ENCODE measurements around the gene CAMSAP1.

CAMSAP1 gene

DNA sequence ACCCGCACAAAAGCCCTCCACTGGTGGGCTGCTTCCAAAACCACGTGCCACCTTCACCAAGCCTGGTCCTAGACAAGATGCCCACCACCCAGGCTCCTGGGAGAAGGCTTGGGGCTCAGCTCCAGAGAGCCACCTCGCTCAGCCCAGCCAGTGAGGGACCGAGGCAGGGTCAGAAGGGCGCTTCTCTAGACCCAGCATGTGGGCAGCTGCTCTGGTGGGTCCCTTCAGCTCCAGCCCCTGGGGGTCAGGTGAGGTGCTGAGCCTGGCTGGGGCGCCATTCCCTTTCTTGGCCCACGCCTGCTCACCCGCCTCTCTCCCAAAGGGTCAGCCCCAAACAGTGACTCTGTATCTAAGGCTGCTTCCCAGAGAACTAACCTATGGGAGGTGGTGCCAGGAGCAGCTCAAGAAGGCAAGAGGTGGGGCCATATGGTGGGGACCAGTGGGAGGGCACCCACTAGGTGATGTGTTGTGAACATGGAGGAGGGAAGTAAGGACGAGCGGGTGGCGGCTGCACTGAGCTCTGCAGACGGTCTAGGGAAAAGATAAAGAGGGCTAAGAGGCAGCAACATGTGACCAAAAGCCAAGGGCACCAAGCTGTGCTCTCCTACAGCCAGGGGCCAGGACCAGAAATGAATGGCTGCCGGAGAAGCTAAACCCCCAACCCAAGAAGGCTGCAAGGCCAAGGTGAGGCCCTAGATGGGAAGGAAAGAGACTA, 79.3 kb downstream of the CAMSAP1 start:
- DNase-seq, result no peak

DNA sequence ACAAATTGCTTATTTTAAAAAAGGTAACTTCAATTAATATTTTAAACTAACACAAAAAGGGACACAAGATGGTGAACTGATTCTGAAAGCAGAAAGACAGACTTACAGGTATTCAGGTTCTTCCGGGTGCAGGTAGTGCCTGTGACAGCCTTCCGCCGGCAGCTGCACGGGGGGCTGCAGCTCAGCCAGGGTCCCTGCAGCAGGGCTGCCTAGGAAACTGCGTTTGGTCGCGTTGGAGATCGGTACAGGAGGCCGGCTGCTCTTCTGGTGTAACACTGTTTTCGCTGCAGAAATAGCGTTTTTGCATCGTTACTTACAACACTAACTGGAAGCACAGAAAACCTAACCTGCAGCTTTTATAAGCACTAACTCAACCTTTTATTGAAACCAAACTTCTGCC, 80.0 kb downstream of the CAMSAP1 start:
- DNase-seq, result no peak

- DNase-seq, result no peak
Observed at GRCh38 chr9:135826188-135826545, 81.2 kb downstream of the CAMSAP1 start.

DNA sequence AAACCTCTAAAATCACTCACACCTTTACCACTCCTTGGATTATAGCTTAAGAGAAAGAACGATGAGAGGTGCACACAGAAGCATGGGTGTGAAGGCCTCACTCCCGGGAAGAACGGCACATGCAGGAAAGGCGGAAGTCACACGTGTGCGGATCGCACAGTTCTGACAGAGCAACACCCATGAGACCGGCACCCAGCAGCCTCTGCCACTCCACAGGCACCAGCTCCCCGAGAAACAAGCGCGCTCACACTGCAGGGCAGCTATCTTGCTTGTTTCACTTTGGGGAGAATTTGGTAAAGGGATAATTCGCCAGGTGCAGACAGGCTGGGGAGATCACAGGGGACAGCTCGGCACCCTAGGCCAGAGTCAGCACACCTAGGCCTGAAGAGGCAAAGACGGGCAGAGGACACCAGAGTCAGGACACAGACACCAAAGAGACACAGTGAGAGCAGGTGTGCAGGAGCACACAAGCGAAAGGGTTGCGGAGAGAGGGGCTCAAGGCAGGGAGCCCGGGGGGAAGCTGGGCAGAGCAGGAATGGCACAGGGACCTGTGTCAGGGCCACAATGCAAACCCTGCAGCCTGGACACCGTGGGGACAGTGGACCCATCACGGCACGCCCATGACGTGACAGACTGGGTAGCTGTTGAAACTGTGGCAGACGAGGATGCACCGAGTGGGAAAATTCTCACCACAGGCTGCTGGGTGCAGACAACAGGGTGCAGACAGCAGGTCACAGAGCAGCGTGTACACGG, 81.7 kb downstream of the CAMSAP1 start:
- no peak for DNase-seq

DNA sequence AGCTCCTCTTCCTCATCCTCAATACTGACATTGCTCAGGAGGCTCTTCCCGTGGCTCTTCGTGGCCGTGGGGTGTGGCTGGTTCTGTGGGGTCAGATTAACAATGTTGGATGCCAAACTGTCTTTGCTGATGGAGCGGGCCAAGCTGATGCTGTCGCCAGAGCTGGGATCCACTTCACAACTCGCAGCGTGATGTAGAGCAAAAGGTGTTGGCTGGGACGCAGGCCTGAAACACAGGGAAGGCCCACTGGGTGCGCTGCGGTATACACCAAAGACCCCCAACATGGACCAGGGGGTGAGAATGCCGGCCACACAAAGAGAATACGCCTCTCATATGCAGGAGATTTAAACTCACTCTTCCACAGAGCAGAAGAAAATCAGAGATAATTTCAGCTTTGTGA, 84.3 kb downstream of the CAMSAP1 start:
- DNase-seq, result no peak

DNA sequence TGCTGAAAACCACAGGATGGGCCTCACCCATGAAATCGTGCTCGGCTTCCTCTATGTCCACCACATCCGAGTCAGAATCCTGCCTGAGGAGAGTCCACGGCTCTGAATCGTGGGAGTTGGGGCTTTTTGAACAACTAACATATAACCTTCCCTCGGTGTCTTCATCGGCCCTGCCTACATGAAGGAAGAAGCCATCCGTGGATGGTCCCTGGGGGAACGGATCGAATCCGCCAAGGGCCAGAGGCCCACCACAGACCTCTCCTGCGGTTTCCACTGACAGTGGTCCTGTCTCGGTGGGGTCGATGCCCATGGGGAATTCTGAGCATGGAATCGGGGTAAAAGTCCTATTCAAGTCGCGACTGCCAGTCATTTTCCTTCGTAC, 85.0 kb downstream of the CAMSAP1 start:
- no peak for DNase-seq

- peak; percentile 47 for DNase-seq
Observed at GRCh38 chr9:135821733-135822373, 85.5 kb downstream of the CAMSAP1 start.

DNA sequence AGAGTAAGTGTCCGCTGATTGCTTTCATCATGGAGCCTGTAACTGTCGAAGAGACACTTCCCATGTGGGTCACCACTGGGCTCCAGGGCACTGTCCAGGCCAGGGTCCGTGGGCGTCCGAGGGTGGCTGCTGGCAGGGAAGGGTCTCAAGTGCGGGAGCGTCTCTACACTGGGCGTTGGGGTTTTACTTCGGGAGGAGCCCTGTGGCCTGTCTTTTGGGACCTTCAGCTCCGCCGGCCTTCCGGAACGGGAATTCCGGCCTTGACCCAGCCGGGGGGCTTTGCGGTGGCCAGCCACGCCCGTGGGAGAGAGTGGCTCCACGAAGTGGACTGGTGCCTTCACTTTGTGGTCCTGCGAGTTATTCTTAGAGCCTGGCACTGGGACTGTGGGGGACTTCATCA, 86.2 kb downstream of the CAMSAP1 start:
- no peak for DNase-seq

DNA sequence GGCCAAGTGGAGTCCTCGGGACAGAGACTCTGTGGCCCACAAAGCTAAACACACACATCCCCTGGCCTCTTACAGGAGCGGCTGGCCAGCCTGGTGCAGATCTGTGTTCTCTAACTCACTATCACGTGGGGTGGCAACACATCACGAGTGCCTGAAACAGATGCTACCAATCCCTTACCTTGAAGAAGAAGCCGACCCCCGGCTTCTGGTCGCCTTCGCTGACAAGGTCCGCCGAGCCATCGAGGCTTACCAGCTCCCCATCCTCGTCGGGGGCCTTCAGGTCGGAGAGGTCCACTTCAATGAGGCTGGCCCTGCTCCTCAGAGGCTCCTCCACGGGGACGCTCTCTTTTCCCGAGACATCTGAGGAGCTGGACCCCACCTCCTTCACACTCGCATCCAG, 86.7 kb downstream of the CAMSAP1 start:
- no peak for DNase-seq

DNA sequence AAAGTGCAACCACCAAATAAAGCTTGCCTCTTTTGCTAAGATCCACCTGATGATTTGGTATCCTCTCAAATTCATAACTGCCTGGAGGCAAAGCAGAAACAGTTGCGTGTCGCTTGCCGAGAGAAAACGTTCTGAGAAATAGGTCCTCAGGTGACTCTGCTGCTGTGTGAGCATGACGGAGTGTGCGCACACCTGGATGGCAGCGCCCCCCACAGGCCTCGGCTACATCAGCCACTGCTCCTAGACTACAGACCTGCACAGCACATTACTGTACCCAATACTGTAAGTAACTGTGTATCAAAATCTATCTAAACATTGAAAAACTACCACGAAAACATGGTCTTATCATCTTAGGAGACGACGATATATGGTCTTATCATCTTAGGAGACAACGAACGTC, 87.4 kb downstream of the CAMSAP1 start:
- DNase-seq, result no peak

- no peak for DNase-seq
Observed at GRCh38 chr9:135818718-135819475, 88.4 kb downstream of the CAMSAP1 start.

- no peak for DNase-seq
Observed at GRCh38 chr9:135817951-135818717, 89.2 kb downstream of the CAMSAP1 start.

GRCh38 chr9:135816651-135816970, 90.7 kb downstream of the CAMSAP1 start:
- no peak for DNase-seq

DNA sequence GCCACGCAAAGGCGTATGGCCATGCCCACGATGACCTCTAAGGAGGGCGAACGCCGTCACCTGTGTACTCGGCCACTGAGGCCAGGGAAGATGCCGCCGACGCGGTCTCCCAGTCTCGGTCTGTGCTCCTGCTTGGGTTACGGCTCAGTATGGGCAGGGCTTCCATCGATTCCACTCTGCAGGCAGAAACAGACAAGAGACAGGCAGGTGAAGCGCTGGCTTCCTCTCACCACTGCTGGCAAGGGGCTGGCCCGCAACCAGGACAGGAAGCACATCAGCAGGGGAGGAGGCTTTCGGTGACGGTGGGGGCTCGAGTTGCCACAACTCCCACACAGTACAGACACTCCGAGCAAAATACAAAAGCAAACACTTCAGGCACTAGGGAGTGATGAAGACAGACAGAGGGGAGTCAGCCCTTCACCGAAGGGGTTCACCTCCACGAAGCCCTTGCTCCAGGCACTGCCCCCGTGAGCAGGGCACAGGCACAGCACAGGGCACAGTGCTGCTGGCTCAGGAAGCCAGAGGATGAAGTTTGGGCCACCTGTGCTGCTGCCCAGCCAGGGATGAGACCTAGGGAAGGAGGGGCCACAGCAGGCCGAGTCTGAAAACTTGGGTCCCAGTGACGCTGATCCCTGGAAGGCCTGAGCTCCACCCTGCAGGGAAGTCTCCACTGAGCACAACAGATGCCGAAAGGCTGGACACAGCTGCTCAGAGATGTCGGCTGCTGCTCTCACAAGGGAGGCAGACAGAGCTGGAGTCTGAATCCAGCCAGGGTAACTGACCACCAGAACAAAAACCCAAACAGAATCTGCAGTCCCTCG, 91.3 kb downstream of the CAMSAP1 start:
- DNase-seq, result peak; percentile 47

- DNase-seq, result no peak
Observed at GRCh38 chr9:135815413-135815812, 91.9 kb downstream of the CAMSAP1 start.

GRCh38 chr9:135814421-135815095, 92.8 kb downstream of the CAMSAP1 start:
- no peak for DNase-seq

- no peak for DNase-seq
Observed at GRCh38 chr9:135813671-135814290, 93.6 kb downstream of the CAMSAP1 start.

DNA sequence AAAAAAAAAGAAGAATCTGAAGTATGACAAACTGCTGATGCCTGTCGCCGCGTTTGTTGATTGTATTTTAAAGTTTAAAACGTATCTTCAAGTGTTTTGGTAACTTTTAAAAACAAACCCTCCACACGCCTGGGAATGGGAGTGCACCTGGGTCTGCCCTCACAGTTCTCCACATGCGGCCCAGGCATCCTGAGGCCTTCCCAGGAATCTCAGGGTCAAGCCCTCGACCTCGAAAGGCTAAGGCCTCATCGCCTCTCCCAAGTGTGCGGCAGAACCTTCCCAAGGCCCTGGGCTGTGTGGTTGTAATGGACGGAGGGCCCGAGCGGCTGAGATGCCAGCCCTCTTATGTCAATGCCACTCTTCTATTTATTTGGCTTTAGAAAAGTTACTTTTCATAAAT, 94.4 kb downstream of the CAMSAP1 start:
- no peak for DNase-seq

- peak; percentile 67 for DNase-seq
Observed at GRCh38 chr9:135811801-135812200, 95.5 kb downstream of the CAMSAP1 start.

DNA sequence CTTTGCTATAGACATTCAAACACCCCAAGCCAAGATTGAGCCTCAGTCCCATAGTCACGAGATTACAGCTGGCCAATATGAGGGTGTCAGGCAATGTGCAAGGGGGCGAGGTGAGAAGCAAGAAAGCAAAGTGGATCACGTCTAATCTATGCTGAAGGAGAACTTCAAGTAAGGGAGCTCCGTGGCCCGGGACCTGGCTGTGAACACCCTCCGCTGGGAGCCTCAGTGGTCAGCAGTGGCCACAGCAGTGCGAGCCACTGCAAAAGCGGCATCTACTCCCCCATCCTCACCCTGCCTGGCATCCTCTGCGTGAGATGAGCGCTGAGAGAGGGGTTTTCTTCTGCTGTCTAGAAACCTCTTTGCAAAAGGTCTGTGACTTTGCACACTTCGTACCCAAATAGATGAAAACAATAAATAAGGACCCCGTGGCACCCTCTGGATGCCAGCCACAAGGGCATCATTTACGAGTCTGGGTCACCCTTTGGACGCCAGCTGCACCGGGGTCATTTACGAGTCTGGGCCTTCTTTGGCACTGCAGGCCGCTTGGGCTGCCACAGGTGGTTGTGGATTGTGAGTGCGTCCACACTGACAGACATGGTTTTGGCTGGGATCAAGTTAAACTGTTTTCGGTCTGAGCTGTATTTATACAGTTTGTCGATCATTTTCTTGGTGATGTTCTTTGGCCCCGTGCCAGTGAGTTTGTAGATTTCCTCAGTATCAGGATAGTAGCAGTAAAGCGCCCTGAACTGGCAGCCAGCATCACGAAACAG, 96.4 kb downstream of the CAMSAP1 start:
- DNase-seq, result peak; percentile 16

All from femur (tissue), 1 donor.